HG03159 (cell line): ENCODE measurements around the gene MESD.

Source experiments
- ATAC-seq: cut with Tn5 transposase; IDR thresholded peaks from one replicate; pipeline ENCODE4 v1.9.1; 2021; ENCODE audit warnings: mild to moderate bottlenecking, moderate library complexity; ENCODE audit not compliant: unreplicated experiment

The MESD gene

DNA sequence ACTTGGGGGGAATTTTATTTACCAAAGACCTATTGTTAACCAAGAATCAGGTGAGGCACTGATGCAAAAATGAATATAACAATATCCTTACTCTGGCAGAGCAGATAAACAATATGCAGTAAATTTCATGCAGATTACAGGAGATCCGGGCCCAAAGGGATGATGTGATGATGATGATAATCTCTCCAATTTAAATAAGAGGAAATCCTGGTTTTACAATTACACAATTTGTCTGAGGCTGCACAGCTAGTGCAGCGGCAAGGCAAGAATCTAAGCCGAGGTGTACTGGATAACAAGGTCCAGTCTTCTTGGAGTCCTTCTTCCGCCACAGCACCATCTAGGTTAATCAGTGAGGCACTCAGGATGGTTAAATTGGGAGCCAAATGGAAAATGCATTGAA is 2.4 kb upstream of the MESD start:
- ATAC-seq: no peak

DNA sequence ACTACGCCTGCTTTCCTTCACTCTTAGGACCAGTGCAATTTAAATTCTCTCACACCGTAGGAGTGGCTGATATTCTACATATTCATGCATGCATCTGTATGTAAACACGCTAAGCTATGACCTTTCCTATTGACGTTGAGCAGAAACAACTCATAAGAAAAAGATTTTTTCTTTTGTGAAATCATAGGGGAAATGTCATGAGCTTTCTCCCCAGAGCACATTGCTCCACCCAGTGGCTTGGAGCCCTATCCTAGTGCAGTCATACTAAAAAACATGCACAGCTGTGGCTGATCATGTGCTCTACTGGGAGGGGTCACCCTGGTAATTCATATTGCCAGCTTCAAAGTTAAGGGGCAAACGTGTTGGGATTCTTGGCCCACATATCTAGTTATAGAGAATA is 1.8 kb upstream of the MESD start:
- no peak for ATAC-seq

DNA sequence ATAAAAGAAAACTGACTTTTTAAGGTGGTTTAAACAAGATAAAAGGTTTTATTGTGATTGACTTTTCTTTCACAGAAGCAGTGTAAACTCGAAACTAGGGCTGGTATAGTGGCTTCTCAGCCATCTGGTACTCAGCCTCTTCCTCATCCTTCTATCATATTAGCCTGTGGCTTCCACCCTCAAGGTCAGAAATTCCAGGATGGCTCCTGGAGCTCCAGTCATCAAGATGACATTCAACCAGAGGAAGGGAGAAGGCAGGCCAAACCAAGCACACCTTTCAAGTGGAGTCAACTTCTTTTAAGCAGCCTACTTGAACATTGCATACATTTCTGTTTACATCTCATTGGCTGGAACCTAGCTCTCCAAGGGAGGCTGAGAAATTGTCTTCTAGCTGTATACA is 1.3 kb upstream of the MESD start:
- no peak for ATAC-seq

DNA sequence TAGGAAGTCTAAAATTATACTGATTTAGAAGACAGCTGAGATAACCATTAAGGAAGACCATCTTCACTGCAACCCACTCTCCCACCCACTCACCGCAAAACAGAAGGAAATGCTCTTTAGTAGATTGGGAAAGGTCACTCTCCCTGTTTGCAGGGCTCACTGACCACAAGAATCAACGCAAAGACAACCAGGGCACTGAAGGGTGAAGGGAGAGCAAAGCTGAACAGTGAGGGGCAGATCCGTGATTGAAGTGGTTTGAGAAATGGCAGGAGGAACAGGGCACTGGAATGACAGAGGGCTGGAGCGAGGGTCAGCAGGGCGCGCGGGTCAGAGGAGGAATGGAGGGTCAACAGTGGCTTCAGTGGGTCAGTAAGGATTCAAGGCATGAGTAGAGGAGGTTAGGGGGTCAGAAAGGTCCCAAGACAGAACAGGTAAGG is 520 bp downstream of the MESD start:
- no peak for ATAC-seq

DNA sequence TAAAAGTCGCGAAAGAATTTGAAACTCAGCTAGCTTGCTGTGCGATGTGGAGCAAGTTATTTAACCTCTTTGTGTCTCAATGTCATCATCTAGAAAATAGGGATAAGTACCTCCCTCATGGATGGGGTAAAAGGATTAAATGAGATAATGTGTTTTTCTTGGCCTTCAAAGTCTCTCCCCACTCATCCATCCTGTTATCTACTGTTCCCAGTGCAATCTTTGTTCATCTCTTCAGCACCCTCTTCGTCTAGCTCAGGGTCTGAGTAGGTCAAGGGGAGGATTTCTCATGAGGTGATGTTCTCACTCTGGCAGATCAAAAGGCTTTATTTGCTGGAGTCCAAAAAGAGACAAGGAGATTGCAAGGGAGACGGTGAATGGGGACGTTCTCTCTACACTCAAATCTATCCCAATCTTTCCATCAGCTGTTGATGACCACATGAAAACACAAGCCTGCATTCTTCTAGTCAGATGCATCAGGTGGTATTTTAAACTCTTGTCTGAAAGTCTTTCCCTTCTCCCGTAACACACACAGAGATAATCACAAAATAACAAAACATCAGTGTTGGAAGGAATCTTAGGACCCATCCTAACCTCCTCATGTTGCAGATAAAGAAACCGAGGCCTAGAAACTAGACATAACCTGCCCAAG is 1.3 kb downstream of the MESD start:
- no peak for ATAC-seq

DNA sequence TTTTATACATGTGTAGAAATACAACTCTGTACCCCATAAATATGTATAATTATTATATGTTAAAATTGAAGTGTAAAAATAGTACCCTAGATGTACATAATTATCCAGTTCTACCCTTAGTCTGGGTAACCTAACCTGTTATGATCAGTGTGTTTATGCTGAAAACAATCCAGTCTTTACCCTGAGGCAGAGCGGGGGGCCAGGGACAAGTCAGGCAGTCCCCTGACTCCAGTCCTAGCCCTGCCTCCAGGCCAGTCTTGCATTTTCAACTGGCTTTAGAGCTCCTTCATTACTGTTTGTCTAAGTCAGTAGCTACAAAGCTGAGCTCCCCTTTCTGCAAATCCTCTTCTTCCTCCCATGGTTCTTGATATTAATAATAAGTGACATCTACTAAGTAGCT is 3.1 kb downstream of the MESD start:
- no peak for ATAC-seq

DNA sequence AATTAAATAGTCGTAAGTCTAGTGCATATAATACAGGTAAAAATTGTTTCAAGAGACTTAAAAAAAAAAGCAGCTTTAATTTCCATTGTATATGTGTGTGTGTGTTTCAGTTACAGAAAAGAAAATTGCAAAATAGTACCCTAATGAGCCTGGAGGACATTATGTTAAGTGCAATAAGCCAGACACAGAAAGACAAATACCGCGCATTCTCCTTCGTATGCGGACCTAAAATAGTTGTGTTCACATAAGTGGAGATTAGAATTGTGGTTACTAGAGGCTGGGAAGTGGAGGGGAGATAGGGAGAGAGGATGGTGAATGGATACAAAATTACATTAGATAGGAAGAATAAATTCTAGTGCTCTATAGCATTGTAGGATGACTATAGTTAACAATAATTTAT is 3.6 kb downstream of the MESD start:
- ATAC-seq: no peak

DNA sequence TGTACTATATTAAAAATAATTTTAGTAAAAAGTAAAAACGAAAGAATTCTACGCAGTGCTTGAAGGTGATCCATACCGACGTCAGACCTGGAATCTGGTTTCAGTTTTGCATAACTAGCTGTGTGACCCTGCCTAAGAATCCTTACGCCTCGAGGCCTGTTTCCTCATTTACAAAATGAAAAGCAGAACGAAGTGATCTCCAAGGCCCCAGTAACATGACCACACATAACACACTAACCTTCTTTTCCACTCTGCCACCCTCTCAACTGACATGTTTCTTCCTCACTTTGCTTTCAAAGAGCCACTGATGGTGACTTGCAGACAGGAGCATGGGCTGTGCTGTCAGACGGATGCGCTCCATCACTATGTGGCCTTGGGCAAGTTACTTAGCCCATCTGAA is 4.8 kb downstream of the MESD start:
- ATAC-seq: peak; percentile 26

DNA sequence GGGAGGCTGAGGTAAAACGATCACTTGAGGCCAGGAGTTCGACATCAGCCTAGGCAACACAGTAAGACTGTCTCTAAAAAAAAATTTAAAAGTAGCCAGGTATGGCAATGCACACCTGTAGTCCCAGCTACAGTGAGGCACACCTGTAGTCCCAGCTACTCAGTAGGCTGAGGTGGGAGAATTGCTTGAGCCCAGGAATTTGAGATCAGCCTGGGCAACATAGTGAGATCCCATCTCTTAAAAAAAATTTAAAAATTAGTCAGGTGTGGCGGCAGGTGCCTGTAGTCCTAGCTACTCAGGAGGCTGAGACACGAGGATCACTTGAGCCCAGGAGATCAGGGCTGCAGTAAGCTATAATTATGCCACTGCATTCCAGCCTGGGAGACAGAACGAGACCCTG is 6.8 kb downstream of the MESD start:
- no peak for ATAC-seq

DNA sequence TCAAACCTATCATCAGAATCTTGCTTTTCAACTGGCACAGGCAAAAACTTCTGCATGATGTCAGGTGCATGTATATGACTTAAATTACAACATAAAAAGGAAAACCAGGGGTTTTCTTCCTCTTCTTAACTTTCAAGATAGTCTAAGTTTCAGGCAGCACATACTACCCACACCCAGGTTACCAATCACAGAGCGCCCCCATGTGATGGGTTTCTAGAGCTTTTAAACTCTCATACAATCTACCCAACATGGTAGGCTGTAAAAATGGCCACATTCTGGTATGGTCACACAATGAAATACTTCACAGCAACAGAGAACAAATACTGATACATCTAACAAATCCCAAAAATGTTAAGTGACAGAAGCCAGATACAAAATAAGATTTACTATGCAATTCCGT is 7.4 kb downstream of the MESD start:
- no peak for ATAC-seq

DNA sequence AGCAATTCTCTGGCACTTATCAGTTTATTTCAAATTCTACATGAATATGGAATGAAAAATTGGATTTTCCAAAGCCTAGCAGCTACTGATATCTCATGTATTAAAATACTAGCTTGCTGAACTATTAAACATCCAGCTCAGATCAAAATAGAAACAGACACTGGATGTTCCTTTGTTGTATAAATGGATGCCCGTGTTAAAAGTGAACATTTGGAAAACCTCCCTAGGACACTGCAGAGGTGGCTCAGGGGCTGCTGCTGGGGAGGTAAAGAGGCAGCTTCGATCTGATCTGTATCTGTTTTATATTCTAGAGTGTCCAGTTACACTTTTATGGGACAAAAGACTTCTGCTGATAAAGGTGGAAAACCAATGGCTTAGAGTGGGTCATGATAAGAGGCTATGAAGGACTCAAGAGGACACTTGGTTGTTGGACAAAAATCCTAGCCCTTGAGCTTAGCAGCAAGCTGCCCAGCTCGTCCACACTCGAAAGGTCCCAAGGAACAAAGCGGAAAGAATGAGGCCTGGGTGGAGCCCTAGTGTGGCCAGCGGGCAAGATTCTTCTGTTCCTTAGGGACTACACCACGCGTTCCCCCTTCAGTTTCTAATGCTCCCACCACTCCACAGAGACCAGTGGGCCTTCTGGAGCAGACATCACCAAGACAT is 9.9 kb downstream of the MESD start:
- ATAC-seq: no peak

DNA sequence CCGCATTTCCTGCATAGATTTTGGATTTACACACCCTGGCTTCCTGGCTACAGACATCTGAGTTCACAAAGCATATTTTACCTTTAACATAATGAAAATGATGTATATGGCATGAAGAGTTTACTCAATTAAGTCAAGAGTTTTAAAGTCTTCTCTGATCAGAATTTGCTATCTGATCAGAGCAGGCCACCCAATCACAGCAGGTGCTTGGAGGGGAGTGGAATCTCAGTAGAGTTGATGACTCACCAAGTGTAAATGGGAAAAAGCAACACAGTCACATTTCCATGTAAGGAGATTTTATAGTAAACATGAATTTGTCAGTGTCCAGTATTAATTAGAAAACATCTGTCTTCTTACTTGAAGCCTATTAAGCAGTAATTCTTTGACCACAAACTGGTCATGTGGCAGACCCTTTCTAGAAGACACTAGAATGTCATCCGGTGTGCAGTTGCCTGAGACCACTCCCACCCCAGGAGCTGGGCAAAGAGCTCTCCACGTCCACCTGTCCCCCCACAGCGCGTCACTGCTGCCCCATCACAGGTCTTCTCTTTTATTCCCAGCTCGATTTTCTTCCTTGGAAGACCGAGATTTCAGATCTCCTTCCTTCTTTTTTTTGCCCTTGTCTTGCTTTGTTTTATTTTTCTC is 10.8 kb downstream of the MESD start:
- no peak for ATAC-seq

DNA sequence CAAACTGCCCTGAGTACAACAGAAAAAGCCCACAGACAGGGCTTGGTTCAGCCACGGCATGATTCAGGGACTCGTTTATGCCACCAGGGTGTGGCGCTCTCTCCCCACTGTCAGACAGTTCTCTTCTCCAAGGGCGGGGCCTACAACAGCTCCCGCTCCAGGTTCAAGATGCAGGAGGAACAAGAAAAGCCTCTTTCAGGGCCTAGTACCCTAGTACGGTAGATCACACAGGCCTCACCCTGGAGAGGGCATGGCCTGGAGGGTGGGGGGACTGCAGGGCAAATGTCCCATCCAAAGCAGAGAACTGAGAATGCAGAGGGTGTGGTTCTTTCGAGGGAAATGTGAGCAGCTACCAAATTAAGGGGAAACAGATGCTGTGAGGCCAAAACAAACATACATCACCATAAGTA is 12.0 kb downstream of the MESD start:
- no peak for ATAC-seq

DNA sequence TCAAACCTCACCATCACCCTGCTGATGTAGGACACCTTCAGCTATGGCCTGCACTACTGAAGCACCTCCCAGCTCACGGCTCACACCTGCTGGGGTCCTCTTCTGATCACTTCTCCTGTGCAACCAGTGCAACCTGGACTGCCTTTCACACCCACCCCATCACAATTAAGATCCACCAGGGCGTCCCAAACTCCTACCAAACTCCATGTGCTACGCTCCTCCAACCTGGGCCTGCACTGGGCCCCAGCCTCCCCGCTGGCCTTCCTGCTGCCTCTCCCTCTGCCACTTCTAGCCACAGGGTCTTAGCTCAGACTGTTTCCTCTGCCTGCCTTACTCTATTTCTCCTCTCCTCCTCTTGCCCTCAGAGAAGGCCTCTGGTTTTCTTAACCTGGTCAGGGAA is 12.8 kb downstream of the MESD start:
- no peak for ATAC-seq

DNA sequence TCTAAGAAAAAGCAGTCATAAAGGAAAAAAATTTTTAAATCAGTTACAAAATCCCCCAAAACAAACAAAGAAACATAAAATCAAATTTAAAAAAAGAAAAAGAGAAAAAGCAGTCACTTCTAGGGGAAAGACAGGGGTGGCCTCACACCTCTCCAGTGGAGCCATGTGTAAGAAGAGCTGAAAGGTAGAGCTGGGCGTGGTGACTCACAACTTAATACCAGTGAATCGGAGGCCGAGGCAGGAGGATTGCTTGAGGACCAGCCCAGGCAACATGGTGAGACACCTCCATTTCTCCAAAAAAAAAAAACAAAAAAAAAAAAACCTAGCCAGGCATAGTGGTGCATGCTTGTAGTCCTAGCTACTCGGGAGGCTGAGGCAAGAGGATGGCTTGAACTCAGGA is 14.7 kb downstream of the MESD start:
- ATAC-seq: no peak

DNA sequence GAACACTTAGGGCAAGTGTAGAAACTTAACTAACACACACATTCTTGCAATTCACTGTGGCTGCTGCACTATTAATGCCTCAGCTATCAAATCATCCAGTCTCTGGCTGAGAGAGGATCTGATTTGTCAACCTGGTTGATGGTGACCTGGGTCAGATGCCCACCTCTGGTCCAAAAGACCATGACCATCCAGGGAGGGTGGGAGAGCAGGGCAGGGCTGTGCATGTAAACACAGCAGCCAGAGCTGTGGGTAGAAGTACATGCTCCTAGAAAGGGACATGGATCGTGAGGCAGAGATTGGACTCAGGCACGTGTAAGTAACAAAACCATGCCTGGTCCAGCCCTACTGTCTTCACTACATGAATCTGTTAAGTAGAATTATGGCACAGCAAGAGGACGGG is 17.3 kb downstream of the MESD start:
- no peak for ATAC-seq

DNA sequence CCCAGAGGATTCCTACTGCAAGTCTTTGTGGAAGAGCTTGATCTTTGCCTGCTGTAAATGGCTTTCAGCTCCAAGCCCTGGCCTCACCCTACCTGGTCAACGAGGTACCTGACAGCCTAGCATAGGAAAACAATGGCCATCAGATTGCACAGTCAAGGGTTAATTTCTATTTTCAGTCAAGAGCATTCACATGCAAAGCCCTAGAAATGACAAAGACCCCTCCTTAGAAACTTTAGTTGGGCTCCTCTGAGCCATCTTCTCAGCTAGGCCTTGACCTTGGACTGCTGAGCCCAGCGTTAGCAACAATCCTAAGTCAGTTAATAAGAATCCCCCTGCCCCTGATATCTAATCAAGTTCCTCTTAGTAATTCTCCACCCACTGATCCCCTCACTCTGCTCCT is 18.5 kb downstream of the MESD start:
- no peak for ATAC-seq

DNA sequence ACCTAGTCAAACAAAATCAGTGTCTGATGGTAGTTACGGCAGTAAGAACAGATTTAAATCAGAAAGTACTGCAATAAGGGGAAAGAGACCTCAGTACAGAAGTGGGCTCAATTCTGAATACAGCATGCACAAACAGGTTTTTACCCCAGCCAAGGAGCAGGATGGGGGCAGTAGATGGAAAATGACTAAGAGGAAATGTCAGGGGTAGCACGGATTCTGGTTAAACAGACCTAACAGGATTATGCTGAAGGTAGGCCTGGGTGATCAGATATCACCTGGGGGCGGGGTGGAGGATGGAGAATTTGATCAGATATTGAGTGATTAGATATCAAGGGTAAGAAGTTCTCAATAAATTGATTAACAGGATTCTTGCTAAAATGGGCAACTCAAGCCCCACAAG is 19.0 kb downstream of the MESD start:
- no peak for ATAC-seq

DNA sequence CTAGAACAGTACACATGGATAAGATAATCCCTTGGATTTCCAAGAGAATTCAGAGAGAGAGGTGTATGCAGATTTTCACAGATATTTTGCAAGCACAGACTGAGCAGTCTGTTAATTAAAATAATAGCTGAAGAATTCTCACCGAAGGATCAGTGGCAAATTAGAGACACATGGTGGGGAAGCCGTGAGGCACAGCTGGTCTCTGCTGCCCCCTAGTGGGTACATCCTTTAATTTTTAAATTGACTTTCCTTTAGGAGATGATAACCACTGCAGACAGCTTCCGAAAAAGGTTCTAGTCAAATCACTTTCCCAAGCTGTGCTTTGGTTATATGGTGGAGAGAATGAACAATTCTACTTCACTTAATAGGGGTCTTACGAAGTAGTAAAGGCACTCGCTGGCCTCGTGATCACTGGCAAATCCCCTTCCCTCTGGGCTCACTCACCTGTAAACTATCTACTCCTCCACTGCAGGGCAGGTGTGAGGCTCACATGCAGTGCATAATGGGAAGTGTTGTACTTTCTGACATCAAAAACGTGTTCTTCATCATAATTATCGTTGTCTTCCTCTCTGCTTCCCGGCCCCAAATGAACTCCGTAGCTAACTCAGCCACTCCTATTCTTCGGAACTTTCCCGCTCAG is 19.5 kb downstream of the MESD start:
- no peak for ATAC-seq

DNA sequence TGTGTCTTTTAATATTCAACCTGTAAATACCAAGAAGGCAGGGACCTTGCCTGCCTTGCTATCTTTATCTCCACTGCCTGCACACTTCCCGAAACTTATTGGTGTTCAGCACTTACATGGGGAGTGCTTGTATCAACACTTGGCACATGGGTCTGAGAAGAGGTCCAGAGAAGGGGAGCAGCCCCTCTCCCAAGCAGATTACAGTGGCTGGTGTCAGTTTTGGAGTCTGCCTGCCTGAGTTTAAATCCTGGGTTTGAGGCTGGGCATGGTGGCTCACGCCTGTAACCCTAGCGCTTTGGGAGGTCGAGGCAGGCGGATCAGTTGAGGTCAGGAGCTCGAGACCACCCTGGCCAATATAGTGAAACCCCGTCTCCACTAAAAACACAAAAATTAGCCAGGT is 20.3 kb downstream of the MESD start:
- ATAC-seq: no peak

DNA sequence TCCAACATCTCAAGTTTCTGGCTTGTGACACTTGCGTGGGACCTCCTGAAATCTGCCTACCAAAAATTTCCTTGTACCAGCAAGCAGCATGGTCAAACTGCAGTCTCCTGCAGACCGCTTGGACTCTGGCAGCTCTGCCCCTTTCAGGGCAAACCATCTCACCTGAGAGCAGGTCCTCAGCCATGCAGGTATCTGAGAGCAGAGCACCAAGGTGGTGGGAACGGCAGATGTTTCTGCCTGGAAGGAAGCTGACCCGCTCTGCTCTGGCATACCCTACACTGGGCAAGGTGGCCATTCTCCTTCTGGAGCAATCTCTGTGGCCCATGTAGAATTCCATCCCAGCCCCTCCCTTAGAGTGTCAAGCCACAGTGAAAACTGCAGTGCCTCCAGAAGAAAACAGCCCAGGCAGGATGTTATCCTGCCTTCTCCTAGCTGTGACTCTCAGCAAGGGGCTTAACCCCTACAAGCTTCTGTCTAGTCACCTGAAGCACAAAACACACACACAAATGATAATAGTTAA is 21.6 kb downstream of the MESD start:
- ATAC-seq: no peak

DNA sequence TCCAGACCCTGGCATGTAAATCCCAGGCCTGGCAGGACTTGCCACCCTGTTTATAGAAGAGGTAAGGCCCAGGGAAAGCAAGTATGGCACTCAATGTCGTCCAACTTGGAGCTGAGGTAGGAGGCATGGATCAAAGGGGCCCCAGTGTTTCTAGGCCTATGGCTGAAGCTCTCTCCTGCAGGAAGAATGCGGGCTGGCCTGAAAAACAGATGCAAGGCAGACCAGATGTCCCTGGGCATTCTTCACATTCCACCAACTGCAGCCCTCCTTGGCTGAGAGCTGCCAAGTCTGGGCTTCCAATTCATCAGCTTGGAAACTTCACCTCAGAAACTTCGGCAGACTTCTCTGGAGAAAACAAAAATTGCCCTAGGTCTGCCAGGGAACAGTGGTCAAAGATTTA is 22.2 kb downstream of the MESD start:
- no peak for ATAC-seq
